OCI-LY7 (cell line): ENCODE data around the gene DNALI1. TPM values are rescaled to one million over a fixed set of nuclear protein-coding genes. Genes with fewer than 3 reads are reported as not detected.

Experiments
- BruUV-seq: library from RNA; stranded (reverse); fragments of 400-500 nt; replicated peaks from 2 replicates; lab custom pipeline; 2021; lab: Mats Ljungman, UMichigan
- CTCF ChIA-PET: fragments of 300-600 bp; sonication (Branson Sonifier 250); formaldehyde crosslinking; loops from one replicate; lab custom pipeline; 2022; ENCODE audit warnings: antibody characterized with exemption; ENCODE audit not compliant: unreplicated experiment; lab: Charles Lee
- POLR2A ChIA-PET: fragments of 300-600 bp; sonication (Branson Sonifier 250); formaldehyde crosslinking; loops from one replicate; lab custom pipeline; 2022; ENCODE audit warnings: antibody characterized with exemption; lab: Charles Lee
- DNase-seq: peaks from one replicate; pipeline ENCODE4 v3.0.0-alpha.2; 2015; ENCODE audit warnings: low spot score
- H2AFZ ChIP-seq: fragments of 200-600 bp; sonication (generic), shearing (Covaris generic); 2 replicates; pipeline ENCODE4 v1.6.1; 2014; ENCODE audit warnings: mild to moderate bottlenecking, antibody characterized with exemption, low read length, moderate library complexity
- H3K27ac ChIP-seq: fragments of 200-600 bp; sonication (generic); 2 replicates; pipeline ENCODE4 v1.5.1; 2014; ENCODE audit warnings: mixed run types, low read depth, mild to moderate bottlenecking, moderate library complexity, low read length, inconsistent platforms; ENCODE audit not compliant: poor library complexity, severe bottlenecking
- H3K36me3 ChIP-seq: fragments of 200-600 bp; sonication (generic); 2 replicates; pipeline ENCODE4 v1.6.1; 2014; ENCODE audit warnings: mild to moderate bottlenecking, antibody characterized with exemption, low read length, moderate library complexity, mixed read lengths; ENCODE audit not compliant: insufficient read depth
- H3K4me1 ChIP-seq: fragments of 200-600 bp; sonication (generic); 2 replicates; pipeline ENCODE4 v1.5.1; 2014; ENCODE audit warnings: mild to moderate bottlenecking, low read length; ENCODE audit not compliant: insufficient read depth, poor library complexity, severe bottlenecking
- H3K4me2 ChIP-seq: fragments of 200-600 bp; sonication (generic); 2 replicates; pipeline ENCODE4 v1.6.1; 2014; ENCODE audit warnings: mild to moderate bottlenecking, low read length
- H3K4me3 ChIP-seq: fragments of 200-600 bp; sonication (generic); 2 replicates; pipeline ENCODE4 v1.5.1; 2014; ENCODE audit warnings: mild to moderate bottlenecking, low read depth, low read length; ENCODE audit not compliant: poor library complexity, severe bottlenecking
- H3K79me2 ChIP-seq: fragments of 200-600 bp; sonication (generic); 2 replicates; pipeline ENCODE4 v1.6.1; 2016; ENCODE audit warnings: low read depth, mild to moderate bottlenecking, low read length, moderate library complexity, mixed read lengths; ENCODE audit not compliant: insufficient read depth
- H3K9me2 ChIP-seq: fragments of 200-600 bp; sonication (generic); 2 replicates; pipeline ENCODE4 v1.6.1; 2016; ENCODE audit warnings: mild to moderate bottlenecking, low read length, mixed read lengths; ENCODE audit not compliant: insufficient read depth
- H3K9me3 ChIP-seq: fragments of 200-600 bp; sonication (generic); 2 replicates; pipeline ENCODE4 v1.6.1; 2014; ENCODE audit warnings: mild to moderate bottlenecking, mixed run types, low read length, mixed read lengths
- H4K20me1 ChIP-seq: fragments of 200-600 bp; sonication (generic); 2 replicates; pipeline ENCODE4 v1.6.1; 2014; ENCODE audit warnings: mild to moderate bottlenecking, antibody characterized with exemption, low read length, moderate library complexity, mixed read lengths; ENCODE audit not compliant: insufficient read depth
- EZH2phosphoT487 ChIP-seq: fragments of 200-600 bp; sonication (generic); IDR thresholded peaks from 2 replicates; pipeline ENCODE4 v1.6.1; 2018; ENCODE audit warnings: low read depth, borderline replicate concordance, mild to moderate bottlenecking, mixed run types, antibody characterized with exemption, low read length, moderate library complexity, mixed read lengths
- intact Hi-C: fragments of 100-400 bp; cut with micrococcal nuclease; formaldehyde crosslinking; loops from one replicate; pipeline ENCODE4 v1.10.0; 2022; ENCODE audit not compliant: unreplicated experiment
- small RNA-seq: library from RNA; depleted of rRNA; stranded (forward); fragments of <200 nt; gene quantifications from one replicate; pipeline ENCODE3, GENCODE V24; 2014
- total RNA-seq, 2 experiments: library from RNA; depleted of rRNA in 1 of 2; stranded (reverse); fragments of >200 nt in 1 of 2; shearing (Covaris generic) in 1 of 2; gene quantifications; 2 replicates each; pipeline ENCODE4 v1.2.3, GENCODE V29; 2014 to 2022
- TF ChIP-seq, protein P1 (sequence below): fragments of 200-600 bp; sonication (generic); conservative IDR thresholded peaks from 2 replicates; pipeline ENCODE4 v1.5.1; 2014; ENCODE audit warnings: mild to moderate bottlenecking, antibody characterized with exemption, low read length, moderate library complexity, mixed read lengths

DNALI1 gene
- total RNA-seq, 2 experiments from 2014 or later = not detected

- Histone ChIP-seq H3K27ac (no peak overlapping the region), H3K4me3 (no peak overlapping the region), H3K4me1 (peaks cover 1% of the 10 kb centered on the region), H3K9me3 (no peaks in the 10 kb centered on the region), H3K4me2 (no peak overlapping the region), H3K79me2 (no peaks in the 10 kb centered on the region), H3K9me2 (no peaks in the 10 kb centered on the region), H2AFZ (no peak overlapping the region), H4K20me1 (no peaks in the 10 kb centered on the region), H3K36me3 (no peaks in the 10 kb centered on the region)
- DNase-seq = no peak
- ChIA-PET POLR2A (no interaction called here), CTCF (no interaction called here)
- no peak for TF ChIP-seq EZH2phosphoT487
- TF ChIP-seq, protein P1, sequence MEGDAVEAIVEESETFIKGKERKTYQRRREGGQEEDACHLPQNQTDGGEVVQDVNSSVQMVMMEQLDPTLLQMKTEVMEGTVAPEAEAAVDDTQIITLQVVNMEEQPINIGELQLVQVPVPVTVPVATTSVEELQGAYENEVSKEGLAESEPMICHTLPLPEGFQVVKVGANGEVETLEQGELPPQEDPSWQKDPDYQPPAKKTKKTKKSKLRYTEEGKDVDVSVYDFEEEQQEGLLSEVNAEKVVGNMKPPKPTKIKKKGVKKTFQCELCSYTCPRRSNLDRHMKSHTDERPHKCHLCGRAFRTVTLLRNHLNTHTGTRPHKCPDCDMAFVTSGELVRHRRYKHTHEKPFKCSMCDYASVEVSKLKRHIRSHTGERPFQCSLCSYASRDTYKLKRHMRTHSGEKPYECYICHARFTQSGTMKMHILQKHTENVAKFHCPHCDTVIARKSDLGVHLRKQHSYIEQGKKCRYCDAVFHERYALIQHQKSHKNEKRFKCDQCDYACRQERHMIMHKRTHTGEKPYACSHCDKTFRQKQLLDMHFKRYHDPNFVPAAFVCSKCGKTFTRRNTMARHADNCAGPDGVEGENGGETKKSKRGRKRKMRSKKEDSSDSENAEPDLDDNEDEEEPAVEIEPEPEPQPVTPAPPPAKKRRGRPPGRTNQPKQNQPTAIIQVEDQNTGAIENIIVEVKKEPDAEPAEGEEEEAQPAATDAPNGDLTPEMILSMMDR = no peak
- no TSS peak for BruUV-seq
- intact Hi-C loops = no loop called here
Measured at GRCh38 chr1:37614105-37614504, 57.4 kb downstream of the DNALI1 start.

DNA sequence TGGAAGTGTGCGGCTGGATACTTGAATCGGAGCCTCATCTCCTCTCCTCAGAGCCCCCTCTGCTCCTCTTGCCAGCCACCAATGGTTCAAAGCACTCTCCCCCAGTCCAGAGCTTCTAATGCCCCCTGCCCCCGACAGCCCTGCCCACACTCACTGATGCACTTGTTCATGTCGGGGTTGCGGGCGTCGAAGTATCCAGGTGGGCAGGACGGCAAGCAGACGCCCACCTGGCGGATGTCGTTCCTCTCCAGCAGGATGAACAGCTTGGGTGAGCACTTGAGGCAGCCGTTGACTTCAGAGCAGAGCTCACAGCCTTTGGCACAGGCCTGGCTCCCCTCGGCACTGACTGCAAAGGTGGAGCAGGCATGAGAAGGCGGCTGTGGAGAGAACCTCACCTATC lies 59.6 kb downstream of the DNALI1 start:
- POLR2A ChIA-PET = interaction anchor here (0.7 kb wide), 1 partner anchor 9 kb away, joined by 3 read pairs; no protein-coding TSS in a partner anchor
- no peaks in the 10 kb centered on the region for H3K9me3 ChIP-seq

More for the DNA sequence above, 59.6 kb downstream of the DNALI1 start:
- Histone ChIP-seq H3K27ac (no peak overlapping the region), H3K36me3 (no peaks in the 10 kb centered on the region), H3K4me1 (no peaks in the 10 kb centered on the region), H3K9me2 (no peaks in the 10 kb centered on the region), H3K4me2 (no peak overlapping the region), H4K20me1 (no peaks in the 10 kb centered on the region), H3K79me2 (no peaks in the 10 kb centered on the region), H2AFZ (no peak overlapping the region), H3K4me3 (no peak overlapping the region)
- TF ChIP-seq EZH2phosphoT487 = no peak
- TF ChIP-seq, protein P1 = no peak
- intact Hi-C loops = no loop called here
- CTCF ChIA-PET = interaction anchor here (0.6 kb wide), 1 partner anchor 205 kb away, joined by 3 read pairs; no protein-coding TSS in a partner anchor
- DNase-seq = no peak
- no TSS peak for BruUV-seq

Small RNAs within 50 kb of the gene (small RNA-seq; reads per million reads assigned to genes)
- gene AL034379.1 = not detected

Other genes with a start within 250 kb of the DNALI1 start
- 11.2 and 20.7 TPM in 2 replicates for gene ZC3H12A, start 82.4 kb upstream of the DNALI1 start, total RNA-seq (2014; rRNA removed; shearing (Covaris generic))
- gene ZC3H12A, start 82.4 kb upstream of the DNALI1 start, total RNA-seq (2022) = 9.8 and 11.5 TPM in 2 replicates
- 74.3 and 121 TPM in 2 replicates for gene MEAF6, start 42.2 kb upstream of the DNALI1 start, total RNA-seq (2014; rRNA removed; shearing (Covaris generic))
- gene MEAF6, start 42.2 kb upstream of the DNALI1 start, total RNA-seq (2022) = 69.8 and 73.8 TPM in 2 replicates
- gene SNIP1, start 2.6 kb upstream of the DNALI1 start, total RNA-seq (2014; rRNA removed; shearing (Covaris generic)) = 14.7 and 19.2 TPM in 2 replicates
- gene SNIP1, start 2.6 kb upstream of the DNALI1 start, total RNA-seq (2022) = 24.2 and 24.7 TPM in 2 replicates
- 107 and 112 TPM in 2 replicates for gene GNL2, start 39.0 kb downstream of the DNALI1 start, total RNA-seq (2014; rRNA removed; shearing (Covaris generic))
- 66.8 and 72.1 TPM in 2 replicates for gene GNL2, start 39.0 kb downstream of the DNALI1 start, total RNA-seq (2022)
- gene RSPO1, start 78.0 kb downstream of the DNALI1 start, total RNA-seq (2014; rRNA removed; shearing (Covaris generic)) = not detected in 2 replicates
- gene RSPO1, start 78.0 kb downstream of the DNALI1 start, total RNA-seq (2022) = not detected in 2 replicates
- 55.2 and 60.0 TPM in 2 replicates for gene CDCA8, start 135.6 kb downstream of the DNALI1 start, total RNA-seq (2014; rRNA removed; shearing (Covaris generic))
- gene CDCA8, start 135.6 kb downstream of the DNALI1 start, total RNA-seq (2022) = 111 and 126 TPM in 2 replicates
- not detected in 2 replicates for gene EPHA10, start 208.2 kb downstream of the DNALI1 start, total RNA-seq (2014; rRNA removed; shearing (Covaris generic))
- not detected in 2 replicates for gene EPHA10, start 208.2 kb downstream of the DNALI1 start, total RNA-seq (2022)
- gene MANEAL, start 236.9 kb downstream of the DNALI1 start, total RNA-seq (2014; rRNA removed; shearing (Covaris generic)) = 11.8 and 27.1 TPM in 2 replicates
- 18.2 and 20.0 TPM in 2 replicates for gene MANEAL, start 236.9 kb downstream of the DNALI1 start, total RNA-seq (2022)